Activated CD4-positive, alpha-beta memory T cell treated with anti-CD3 and anti-CD28 coated beads, Interleukin-2, amount 10 ng/mL, durations not matched to agents 7 days and 5 days (primary cell): ENCODE measurements around the gene ZFP62. TPM values are rescaled to one million over a fixed set of nuclear protein-coding genes. Genes with fewer than 3 reads are reported as not detected.

Experiments
- CTCF ChIA-PET: fragments of 350-600 bp; sonication (Branson Sonifier 250); formaldehyde crosslinking; loops from one replicate; lab custom pipeline; 2021; ENCODE audit warnings: antibody characterized with exemption, inconsistent platforms; lab: Charles Lee
- POLR2A ChIA-PET: fragments of 350-600 bp; sonication (Branson Sonifier 250); formaldehyde crosslinking; loops from one replicate; lab custom pipeline; 2021; ENCODE audit warnings: antibody characterized with exemption; lab: Charles Lee
- DNase-seq: peaks from one replicate; pipeline ENCODE4 v3.0.0-alpha.2; 2020
- H3K27ac Mint-ChIP-seq: one replicate; pipeline ENCODE4 v1.8.0; 2021; ENCODE audit warnings: mild to moderate bottlenecking, mixed read lengths
- H3K27me3 Mint-ChIP-seq: one replicate; pipeline ENCODE4 v1.8.0; 2021; ENCODE audit warnings: mixed read lengths
- H3K36me3 Mint-ChIP-seq: one replicate; pipeline ENCODE4 v1.8.0; 2021; ENCODE audit warnings: low read depth, mixed read lengths
- H3K4me1 Mint-ChIP-seq: one replicate; pipeline ENCODE4 v1.8.0; 2021; ENCODE audit warnings: mixed read lengths
- H3K4me3 Mint-ChIP-seq: one replicate; pipeline ENCODE4 v1.8.0; 2021; ENCODE audit warnings: mild to moderate bottlenecking, mixed read lengths
- H3K9me3 Mint-ChIP-seq: one replicate; pipeline ENCODE4 v1.8.0; 2021; ENCODE audit warnings: mixed read lengths
- total RNA-seq, 2 experiments: library from RNA; stranded (reverse); gene quantifications; one replicate each; pipeline ENCODE4 v1.2.3, GENCODE V29; 2021

Gene ZFP62
- total RNA-seq, 2 experiments from 2014 or later, result 19.4 to 20.0 TPM

GRCh38 chr5:180824630-180825476 is 36.2 kb downstream of the ZFP62 start:
- Mint-ChIP-seq H3K9me3 (no peaks in the 10 kb centered on the region), H3K27ac (no peak overlapping the region), H3K36me3 (peaks cover 11% of the 10 kb centered on the region), H3K27me3 (no peaks in the 10 kb centered on the region), H3K4me1 (peaks cover 23% of the 10 kb centered on the region), H3K4me3 (no peak overlapping the region)
- CTCF ChIA-PET, result interaction anchor here (1.8 kb wide), 1 partner anchor 17 kb away, joined by 3 read pairs; no protein-coding TSS in a partner anchor
- POLR2A ChIA-PET, result interaction anchor here (0.9 to 3.5 kb wide), 7 partner anchors 11 to 37 kb away, joined by 3 to 16 read pairs (median 5); partner anchors contain the start of genes MGAT1 and ZFP62
- no peak for DNase-seq

- POLR2A ChIA-PET, result interaction anchor here (0.9 to 3.5 kb wide), 8 partner anchors 11 to 37 kb away, joined by 3 to 16 read pairs (median 5); partner anchors contain the start of genes MGAT1 and ZFP62
- no peak for DNase-seq
- Mint-ChIP-seq H3K4me3 (no peak overlapping the region), H3K36me3 (peaks cover 3% of the 10 kb centered on the region), H3K4me1 (peaks cover 17% of the 10 kb centered on the region), H3K9me3 (no peaks in the 10 kb centered on the region), H3K27ac (no peak overlapping the region), H3K27me3 (no peaks in the 10 kb centered on the region)
- CTCF ChIA-PET, result interaction anchor here (1.8 kb wide), 1 partner anchor 16 kb away, joined by 3 read pairs; no protein-coding TSS in a partner anchor
Observed at GRCh38 chr5:180823940-180824629, 37.0 kb downstream of the ZFP62 start.

- POLR2A ChIA-PET, result interaction anchor here (1.2 to 2.6 kb wide), 3 partner anchors 13 to 20 kb away, joined by 5 to 16 read pairs (median 6); partner anchors contain the start of gene MGAT1
- no peaks in the 10 kb centered on the region for H3K9me3 Mint-ChIP-seq
- no peak overlapping the region for H3K4me3 Mint-ChIP-seq
- no peaks in the 10 kb centered on the region for H3K36me3 Mint-ChIP-seq
- H3K27ac Mint-ChIP-seq, result no peak overlapping the region
- H3K27me3 Mint-ChIP-seq, result peaks cover 5% of the 10 kb centered on the region
- H3K4me1 Mint-ChIP-seq, result peaks cover 17% of the 10 kb centered on the region
- no peak for DNase-seq
- CTCF ChIA-PET, result interaction anchor here (1.8 kb wide), 1 partner anchor 15 kb away, joined by 3 read pairs; no protein-coding TSS in a partner anchor
Observed at GRCh38 chr5:180823346-180823745, 37.7 kb downstream of the ZFP62 start.

GRCh38 chr5:180821538-180821937 is 39.5 kb downstream of the ZFP62 start:
- H3K27ac Mint-ChIP-seq, result no peak overlapping the region
- ChIA-PET POLR2A (interaction anchor here (1.3 to 1.8 kb wide), 2 partner anchors 9 to 11 kb away, joined by 6 to 7 read pairs; no protein-coding TSS in a partner anchor), CTCF (interaction anchor here (0.8 to 1.7 kb wide), 2 partner anchors 9 to 10 kb away, joined by 3 to 11 read pairs; no protein-coding TSS in a partner anchor)
- H3K4me1 Mint-ChIP-seq, result peaks cover 23% of the 10 kb centered on the region
- DNase-seq, result no peak
- no peak overlapping the region for H3K4me3 Mint-ChIP-seq
- H3K36me3 Mint-ChIP-seq, result no peaks in the 10 kb centered on the region
- no peaks in the 10 kb centered on the region for H3K9me3 Mint-ChIP-seq
- peaks cover 9% of the 10 kb centered on the region for H3K27me3 Mint-ChIP-seq

- no peak for DNase-seq
- Mint-ChIP-seq H3K36me3 (no peaks in the 10 kb centered on the region), H3K4me1 (peaks cover 21% of the 10 kb centered on the region), H3K27ac (no peak overlapping the region), H3K9me3 (no peaks in the 10 kb centered on the region), H3K4me3 (no peak overlapping the region), H3K27me3 (peaks cover 9% of the 10 kb centered on the region)
- ChIA-PET CTCF (interaction anchor here (0.8 to 1.7 kb wide), 2 partner anchors 9 to 10 kb away, joined by 3 to 11 read pairs; no protein-coding TSS in a partner anchor), POLR2A (interaction anchor here (1.3 to 1.8 kb wide), 2 partner anchors 10 kb away, joined by 6 to 7 read pairs; no protein-coding TSS in a partner anchor)
Observed at GRCh38 chr5:180820788-180821321, 40.2 kb downstream of the ZFP62 start.

- Mint-ChIP-seq H3K27me3 (peaks cover 9% of the 10 kb centered on the region), H3K27ac (no peak overlapping the region), H3K9me3 (no peaks in the 10 kb centered on the region), H3K4me1 (peaks cover 20% of the 10 kb centered on the region), H3K4me3 (no peak overlapping the region), H3K36me3 (no peaks in the 10 kb centered on the region)
- ChIA-PET CTCF (no interaction called here), POLR2A (interaction anchor here (3.5 kb wide), 1 partner anchor 12 kb away, joined by 37 read pairs; no protein-coding TSS in a partner anchor)
- DNase-seq, result no peak
Observed at GRCh38 chr5:180818677-180819341, 42.3 kb downstream of the ZFP62 start.

GRCh38 chr5:180817893-180818674 is 43.0 kb downstream of the ZFP62 start:
- CTCF ChIA-PET, result no interaction called here
- Mint-ChIP-seq H3K36me3 (no peaks in the 10 kb centered on the region), H3K9me3 (no peaks in the 10 kb centered on the region), H3K4me1 (peaks cover 26% of the 10 kb centered on the region), H3K27ac (no peak overlapping the region), H3K4me3 (no peak overlapping the region), H3K27me3 (peaks cover 9% of the 10 kb centered on the region)
- no peak for DNase-seq
- POLR2A ChIA-PET, result interaction anchor here (3.5 kb wide), 1 partner anchor 13 kb away, joined by 37 read pairs; no protein-coding TSS in a partner anchor

- DNase-seq, result no peak
- H3K27me3 Mint-ChIP-seq, result peaks cover 9% of the 10 kb centered on the region
- H3K9me3 Mint-ChIP-seq, result no peaks in the 10 kb centered on the region
- ChIA-PET POLR2A (interaction anchor here (0.6 to 3.5 kb wide), 3 partner anchors 14 to 15 kb away, joined by 4 to 37 read pairs (median 4); no protein-coding TSS in a partner anchor), CTCF (interaction anchor here (1.1 to 1.4 kb wide), 3 partner anchors 13 to 43 kb away, joined by 3 to 5 read pairs (median 3); no protein-coding TSS in a partner anchor)
- H3K27ac Mint-ChIP-seq, result no peak overlapping the region
- peaks cover 34% of the 10 kb centered on the region for H3K4me1 Mint-ChIP-seq
- no peaks in the 10 kb centered on the region for H3K36me3 Mint-ChIP-seq
- H3K4me3 Mint-ChIP-seq, result no peak overlapping the region
Observed at GRCh38 chr5:180816608-180817534, 44.2 kb downstream of the ZFP62 start.

GRCh38 chr5:180815293-180815917 is 45.7 kb downstream of the ZFP62 start:
- DNase-seq, result no peak
- H3K4me1 Mint-ChIP-seq, result peaks cover 42% of the 10 kb centered on the region
- H3K4me3 Mint-ChIP-seq, result no peak overlapping the region
- H3K27me3 Mint-ChIP-seq, result peaks cover 9% of the 10 kb centered on the region
- H3K27ac Mint-ChIP-seq, result no peak overlapping the region
- no peaks in the 10 kb centered on the region for H3K36me3 Mint-ChIP-seq
- no peaks in the 10 kb centered on the region for H3K9me3 Mint-ChIP-seq
- ChIA-PET POLR2A (interaction anchor here (1.1 to 3.5 kb wide), 2 partner anchors 15 to 16 kb away, joined by 4 to 37 read pairs; no protein-coding TSS in a partner anchor), CTCF (interaction anchor here (1.4 kb wide), 1 partner anchor 26 kb away, joined by 3 read pairs; no protein-coding TSS in a partner anchor)

GRCh38 chr5:180813420-180813819 is 47.7 kb downstream of the ZFP62 start:
- Mint-ChIP-seq H3K4me1 (peaks cover 51% of the 10 kb centered on the region), H3K4me3 (no peak overlapping the region), H3K27ac (no peak overlapping the region), H3K9me3 (no peaks in the 10 kb centered on the region), H3K36me3 (peaks cover 11% of the 10 kb centered on the region), H3K27me3 (peaks cover 4% of the 10 kb centered on the region)
- POLR2A ChIA-PET, result interaction anchor here (1.0 to 15.2 kb wide), 3 partner anchors 10 to 19 kb away, joined by 3 to 404 read pairs (median 3); no protein-coding TSS in a partner anchor
- CTCF ChIA-PET, result interaction anchor here (1.1 to 2.7 kb wide), 3 partner anchors 12 to 29 kb away, joined by 3 to 18 read pairs (median 4); no protein-coding TSS in a partner anchor
- DNase-seq, result no peak
